IPS-NIHi11 (cell line): ENCODE measurements around the gene FBXO3.

ENCODE experiments used
- DNase-seq: peaks from one replicate; pipeline ENCODE4 v3.0.0; 2012; ENCODE audit warnings: mixed read lengths, low spot score

The FBXO3 gene

GRCh38 chr11:33701302-33702230 is 72.8 kb downstream of the FBXO3 start:
- DNase-seq = no peak

GRCh38 chr11:33700502-33701271 is 73.6 kb downstream of the FBXO3 start, which contains the start of gene C11orf91:
C11orf91 (minus strand) TSS chr11:33700826; CDS start chr11:33700740, 86 bp downstream.
- peak; percentile 96 for DNase-seq

- DNase-seq = no peak
These were observed 74.2 kb downstream of the FBXO3 start for GRCh38 chr11:33700063-33700501.

GRCh38 chr11:33699515-33700062 is 74.7 kb downstream of the FBXO3 start:
- no peak for DNase-seq

- DNase-seq = no peak
These were observed 75.4 kb downstream of the FBXO3 start for GRCh38 chr11:33698921-33699320.

- no peak for DNase-seq
These were observed 76.3 kb downstream of the FBXO3 start for GRCh38 chr11:33697997-33698396.

GRCh38 chr11:33696931-33697638 is 77.2 kb downstream of the FBXO3 start:
- DNase-seq = no peak

GRCh38 chr11:33696411-33696810 is 77.9 kb downstream of the FBXO3 start:
- no peak for DNase-seq

- no peak for DNase-seq
These were observed 79.2 kb downstream of the FBXO3 start for GRCh38 chr11:33695051-33695566.

- no peak for DNase-seq
These were observed 79.8 kb downstream of the FBXO3 start for GRCh38 chr11:33694346-33695050.

GRCh38 chr11:33692541-33692940 is 81.8 kb downstream of the FBXO3 start:
- no peak for DNase-seq

- peak; percentile 15 for DNase-seq
These were observed 82.3 kb downstream of the FBXO3 start for GRCh38 chr11:33692013-33692504.

- no peak for DNase-seq
These were observed 83.1 kb downstream of the FBXO3 start for GRCh38 chr11:33691066-33691864.
